Measurements from ENCODE around the gene PATL1. TPM values are rescaled to one million over a fixed set of nuclear protein-coding genes. Genes with fewer than 3 reads are reported as not detected.

PATL1 gene
- total and polyA plus RNA-seq, 2 of the 4 experiments (the other 2 are of a cell fraction) = 3.9 to 29.7 TPM

DNA sequence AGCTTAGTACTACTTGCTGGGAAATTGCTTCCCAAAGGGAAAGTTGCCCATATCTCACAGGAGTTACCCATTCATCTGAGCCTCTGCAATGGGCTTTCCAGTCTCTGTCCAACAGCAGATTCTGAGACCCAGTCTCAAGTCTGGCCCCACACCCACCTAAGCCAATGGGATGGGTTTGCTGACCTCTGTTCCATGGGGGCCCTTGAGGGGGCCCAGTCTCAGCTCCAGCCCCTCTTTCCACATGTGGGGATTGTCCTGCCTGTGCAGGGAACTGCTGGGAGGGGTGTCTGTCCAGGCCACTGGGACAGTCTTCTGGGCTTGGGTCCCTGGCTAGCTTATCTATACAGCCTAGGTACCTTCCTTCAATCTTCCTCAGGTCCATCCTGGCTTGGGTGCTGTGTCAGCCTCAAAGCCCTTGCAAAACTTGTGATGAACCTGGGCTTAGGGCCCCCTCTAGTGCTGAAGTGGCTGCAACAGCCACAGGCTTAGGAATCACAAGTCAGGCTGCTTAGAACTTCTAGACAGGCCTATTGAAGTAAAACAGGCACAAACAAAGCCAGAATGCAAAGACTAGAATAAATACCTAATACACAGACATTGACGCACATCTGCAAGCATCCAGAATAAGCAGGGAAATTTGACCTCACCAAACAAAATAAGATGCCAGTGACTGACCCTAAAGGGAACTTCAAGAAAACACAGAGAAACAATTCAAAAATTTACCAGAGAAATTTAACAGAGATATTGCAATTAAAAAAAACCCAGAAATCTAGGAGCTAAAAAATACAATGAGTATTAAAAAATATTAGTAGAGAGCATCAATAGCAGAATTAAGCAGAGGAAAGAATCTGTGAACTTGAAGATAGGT lies 11.7 kb upstream of the PATL1 start:
- Histone ChIP-seq H3K4me1 (ENCODE audit: control insufficient read depth, insufficient read depth, low read length) (no peaks in the 10 kb centered on the region), H3K23ac (ENCODE audit: low read depth, low read length) (no peak overlapping the region), H4K20me1 (ENCODE audit: insufficient read depth, low read length) (no peaks in the 10 kb centered on the region), H3K27ac (ENCODE audit: insufficient read depth, low read length) (no peak overlapping the region), H4K91ac (ENCODE audit: insufficient read depth, low read depth, low read length) (no peak overlapping the region), H2BK5ac (ENCODE audit: low read depth, low read length, poor library complexity, severe bottlenecking) (no peak overlapping the region), H3K9ac (ENCODE audit: low read depth, low read length) (no peak overlapping the region), H3K4me2 (ENCODE audit: low read depth, low read length) (no peak overlapping the region), H2BK20ac (ENCODE audit: low read depth, low read length) (no peak overlapping the region), H2AFZ (replicated peaks; ENCODE audit: low read length, poor library complexity) (peak overlapping the region; percentile 34), H3K56ac (ENCODE audit: extremely low read depth, insufficient read depth, low read length) (no peak overlapping the region), H3K9me3 (ENCODE audit: control insufficient read depth, insufficient read depth, low read length) (no peaks in the 10 kb centered on the region), H3K4me3 (ENCODE audit: insufficient read depth, low read depth, low read length) (no peak overlapping the region), H2AK5ac (ENCODE audit: low read depth, low read length) (no peak overlapping the region), H3K4ac (ENCODE audit: low read depth, low read length) (no peak overlapping the region), H3K79me1 (ENCODE audit: low read depth in 1 of 2, low read length in 2 of 2) (no peaks in the 10 kb centered on the region), H4K8ac (ENCODE audit: low read depth in 2 of 2, low read length in 2 of 2) (no peak overlapping the region), H3K14ac (replicated peaks; ENCODE audit: low read depth, low read length) (no peak overlapping the region), H2BK120ac (ENCODE audit: low read depth, low read length) (no peak overlapping the region), H3K27me3 (ENCODE audit: control insufficient read depth, insufficient read depth, low read length) (no peaks in the 10 kb centered on the region), H3K9me1 (ENCODE audit: insufficient read depth, low read length) (no peaks in the 10 kb centered on the region), H2BK15ac (ENCODE audit: low read depth, low read length) (no peak overlapping the region), H2AK9ac (replicated peaks; ENCODE audit: low read depth, low read length, poor library complexity) (peak overlapping the region; percentile 40), H4K5ac (ENCODE audit: low read depth, low read length) (no peak overlapping the region), H3K36me3 (ENCODE audit: control insufficient read depth, insufficient read depth, low read length) (no peaks in the 10 kb centered on the region), H3K18ac (ENCODE audit: low read depth, low read length) (no peak overlapping the region)
- no TSS peak for BruUV-seq (replicated peaks)
- DNase-seq (peak; percentile 83), ATAC-seq (ENCODE audit: low read depth) (peak; percentile 100)
- ChIA-PET CTCF (interaction anchor here (0.5 to 2.5 kb wide), 4 partner anchors 9 to 143 kb away, joined by 3 to 9 read pairs (median 5); partner anchors contain the start of gene PATL1), POLR2A (ENCODE audit: unreplicated experiment) (no interaction called here)
- no CpG with 5 or more reads among the region's 1 CpG for WGBS, 2 experiments (ENCODE audit: extremely low coverage in 2 of 2, insufficient read length in 1 of 2)
- intact Hi-C loops (cut with micrococcal nuclease) = loop anchor here (1.0 to 5.0 kb wide), 5 partner anchors 72 to 508 kb away; partner anchors contain the start of gene DTX4
- in situ Hi-C loops (cut with MboI; ENCODE audit: low sequenced_read_pairs) = no loop called here
- dilution Hi-C loops (cut with HindIII; ENCODE audit: low sequenced_read_pairs, unreplicated experiment) = no loop called here
- TF ChIP-seq SMC3 (IDR thresholded peaks at IDR 0.05; ENCODE audit: low read depth, low read length) = peak; percentile 70
- TF ChIP-seq POLR2A (IDR thresholded peaks at IDR 0.05; ENCODE audit: low read depth, low read length) = no peak
- no peak for TF ChIP-seq NFE2L2 (IDR thresholded peaks at IDR 0.05; ENCODE audit: low read depth, low read length)
- peak; percentile 27; the same call in 1 of the 2 replicates for TF ChIP-seq MAFK (IDR thresholded peaks at IDR 0.05; ENCODE audit: low read depth, low read length)
- TF ChIP-seq BHLHE40 (IDR thresholded peaks at IDR 0.05; ENCODE audit: low read depth, low read length) = no peak
- TF ChIP-seq, protein P1, sequence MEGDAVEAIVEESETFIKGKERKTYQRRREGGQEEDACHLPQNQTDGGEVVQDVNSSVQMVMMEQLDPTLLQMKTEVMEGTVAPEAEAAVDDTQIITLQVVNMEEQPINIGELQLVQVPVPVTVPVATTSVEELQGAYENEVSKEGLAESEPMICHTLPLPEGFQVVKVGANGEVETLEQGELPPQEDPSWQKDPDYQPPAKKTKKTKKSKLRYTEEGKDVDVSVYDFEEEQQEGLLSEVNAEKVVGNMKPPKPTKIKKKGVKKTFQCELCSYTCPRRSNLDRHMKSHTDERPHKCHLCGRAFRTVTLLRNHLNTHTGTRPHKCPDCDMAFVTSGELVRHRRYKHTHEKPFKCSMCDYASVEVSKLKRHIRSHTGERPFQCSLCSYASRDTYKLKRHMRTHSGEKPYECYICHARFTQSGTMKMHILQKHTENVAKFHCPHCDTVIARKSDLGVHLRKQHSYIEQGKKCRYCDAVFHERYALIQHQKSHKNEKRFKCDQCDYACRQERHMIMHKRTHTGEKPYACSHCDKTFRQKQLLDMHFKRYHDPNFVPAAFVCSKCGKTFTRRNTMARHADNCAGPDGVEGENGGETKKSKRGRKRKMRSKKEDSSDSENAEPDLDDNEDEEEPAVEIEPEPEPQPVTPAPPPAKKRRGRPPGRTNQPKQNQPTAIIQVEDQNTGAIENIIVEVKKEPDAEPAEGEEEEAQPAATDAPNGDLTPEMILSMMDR (conservative IDR thresholded peaks at IDR 0.05; ENCODE audit: low read depth, low read length) = peak; percentile 87
- peak; percentile 88 for TF ChIP-seq RAD21 (IDR thresholded peaks at IDR 0.05; ENCODE audit: low read length)
- no peak for TF ChIP-seq MXI1 (IDR thresholded peaks at IDR 0.05; ENCODE audit: borderline replicate concordance, low read depth, low read length)
- TF ChIP-seq, protein P2, sequence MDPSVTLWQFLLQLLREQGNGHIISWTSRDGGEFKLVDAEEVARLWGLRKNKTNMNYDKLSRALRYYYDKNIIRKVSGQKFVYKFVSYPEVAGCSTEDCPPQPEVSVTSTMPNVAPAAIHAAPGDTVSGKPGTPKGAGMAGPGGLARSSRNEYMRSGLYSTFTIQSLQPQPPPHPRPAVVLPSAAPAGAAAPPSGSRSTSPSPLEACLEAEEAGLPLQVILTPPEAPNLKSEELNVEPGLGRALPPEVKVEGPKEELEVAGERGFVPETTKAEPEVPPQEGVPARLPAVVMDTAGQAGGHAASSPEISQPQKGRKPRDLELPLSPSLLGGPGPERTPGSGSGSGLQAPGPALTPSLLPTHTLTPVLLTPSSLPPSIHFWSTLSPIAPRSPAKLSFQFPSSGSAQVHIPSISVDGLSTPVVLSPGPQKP (IDR thresholded peaks at IDR 0.05; ENCODE audit: borderline replicate concordance, low read depth, low read length) = no peak
- no peak for TF ChIP-seq RCOR1 (IDR thresholded peaks at IDR 0.05; ENCODE audit: insufficient replicate concordance, low read length)
- no peak for TF ChIP-seq CHD1 (IDR thresholded peaks at IDR 0.05; ENCODE audit: low read depth, low read length)
- peak; percentile 49; the same call in 1 of the 2 replicates for TF ChIP-seq CEBPB (IDR thresholded peaks at IDR 0.05; ENCODE audit: low read depth, low read length)
